Activated effector memory CD4-positive, alpha-beta T cell treated with anti-CD3 and anti-CD28 coated beads, Interleukin-2, amount 50 U/mL, for 16 hours (primary cell): Measurements from ENCODE around the gene CHCHD3.
"Not testable (repeated sequence)": the region's sequence is repeated elsewhere in the genome, so short reads cannot be mapped to it uniquely, and the experiment has no call there.

ENCODE experiments used
- DNase-seq: peaks from one replicate; pipeline ENCODE4 v3.0.0-alpha.2; 2020

CHCHD3 gene

DNA sequence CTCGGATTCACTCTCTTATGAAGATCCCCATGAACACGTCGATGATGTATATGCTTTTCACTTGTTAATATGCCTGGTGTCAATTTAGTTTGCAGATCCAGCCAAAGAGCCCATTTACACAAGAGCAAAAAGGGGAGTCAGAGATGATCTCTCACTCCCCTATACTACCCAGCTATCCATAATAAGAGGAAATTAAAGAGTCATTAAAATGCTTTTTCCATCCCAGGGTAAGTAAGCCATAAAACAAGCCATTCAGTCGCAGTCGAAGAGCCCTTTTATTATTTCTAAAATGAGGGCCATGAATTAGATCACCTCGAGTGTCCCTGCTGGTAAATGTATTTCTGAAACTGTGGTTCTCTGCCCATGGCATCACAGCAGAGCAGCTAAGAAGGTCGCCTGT lies 41.2 kb downstream of the CHCHD3 start:
- DNase-seq, result no peak

DNA sequence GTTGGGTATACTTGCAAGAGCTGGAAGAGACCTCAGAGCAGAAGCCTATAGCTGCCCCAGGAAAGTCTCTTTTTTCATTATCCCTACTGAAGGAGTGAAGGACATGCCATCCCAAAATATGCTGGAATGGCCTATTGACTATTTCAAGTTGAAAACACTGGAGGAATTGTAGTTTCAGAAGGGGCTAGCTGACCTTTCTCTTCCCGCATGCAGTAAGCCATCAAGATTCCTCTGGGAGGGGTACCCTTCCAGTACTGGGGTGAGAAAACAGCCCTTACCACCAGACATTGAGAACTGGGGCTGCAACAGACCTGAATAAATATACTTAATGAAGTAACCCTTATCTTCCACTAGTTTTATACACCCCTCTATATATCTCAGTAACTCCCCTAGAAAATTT lies 41.7 kb downstream of the CHCHD3 start:
- no peak for DNase-seq

DNA sequence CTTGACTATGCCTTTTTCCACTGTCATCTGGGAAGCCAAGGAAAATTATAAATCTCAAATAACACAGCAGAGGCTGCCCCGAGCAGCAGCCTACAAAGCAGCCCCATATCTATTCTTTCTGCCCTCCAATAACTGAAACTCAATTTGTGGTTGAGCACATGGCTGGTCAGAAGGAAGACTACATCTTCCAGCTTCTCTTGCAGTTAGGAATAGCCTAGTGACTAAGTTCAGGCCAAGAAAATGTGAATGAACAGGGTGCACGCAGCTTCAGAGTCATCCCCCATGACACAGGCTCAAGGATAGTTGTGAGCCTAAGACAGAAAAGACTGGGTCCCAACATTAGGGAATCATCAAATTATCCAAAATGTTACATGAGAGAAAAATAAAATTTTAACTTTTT lies 42.3 kb downstream of the CHCHD3 start:
- no peak for DNase-seq

DNA sequence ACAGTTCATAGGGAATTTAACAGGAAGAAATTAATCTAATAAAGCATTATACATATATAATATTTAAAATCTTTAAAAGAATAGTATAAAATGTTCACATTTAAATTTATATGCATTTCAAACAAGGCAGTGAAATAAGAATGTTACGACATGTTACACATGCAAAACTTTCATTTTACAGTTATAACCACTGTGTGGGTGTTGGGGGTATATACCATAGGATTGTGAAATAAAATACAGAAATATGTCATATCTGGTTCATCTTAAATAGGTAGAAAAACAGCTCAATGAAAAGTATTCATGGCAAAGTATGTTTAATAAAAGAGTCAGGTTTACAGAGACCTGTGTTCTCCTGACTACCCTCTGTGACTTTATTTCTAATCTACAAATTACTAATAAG lies 45.6 kb downstream of the CHCHD3 start:
- DNase-seq, result no peak

DNA sequence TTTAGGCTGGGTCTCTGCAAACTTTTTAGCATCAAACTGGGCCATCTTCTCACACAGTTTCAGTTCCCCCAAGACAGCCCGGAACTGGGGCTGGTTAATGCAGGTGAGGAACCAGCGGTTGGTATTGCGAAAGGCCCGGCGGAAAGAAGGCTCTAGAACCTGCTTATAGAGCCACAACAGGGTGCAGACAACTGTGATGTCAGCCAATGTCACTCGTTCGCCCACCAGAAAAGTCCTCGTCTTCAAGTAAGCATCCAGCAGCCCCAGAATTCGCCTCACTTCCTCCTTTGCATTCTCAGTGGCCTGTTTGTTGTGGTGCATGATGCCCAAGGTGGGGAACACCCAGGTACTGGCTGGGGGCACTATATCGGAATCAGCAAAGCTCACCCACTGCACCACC lies 46.6 kb downstream of the CHCHD3 start:
- DNase-seq, result not testable (repeated sequence)

DNA sequence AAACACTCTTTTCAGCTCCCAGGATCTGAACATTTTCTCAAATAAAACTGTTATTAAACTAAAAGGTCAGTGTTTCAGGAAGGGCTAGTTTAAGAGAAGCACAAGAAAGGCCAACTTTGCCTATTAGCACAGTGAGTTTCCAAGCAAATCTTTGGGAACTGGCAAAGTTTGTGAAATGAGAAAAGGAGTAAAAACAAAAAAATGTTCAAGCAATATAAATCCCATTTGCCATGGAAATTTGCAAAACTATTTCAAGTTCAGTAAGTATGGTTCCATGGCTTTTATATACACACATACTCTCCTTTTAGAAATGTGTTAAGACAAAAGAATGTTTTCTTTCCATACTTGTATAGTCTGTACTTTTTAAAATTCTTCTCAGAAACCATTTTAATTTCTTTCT lies 51.5 kb downstream of the CHCHD3 start:
- DNase-seq, result no peak

DNA sequence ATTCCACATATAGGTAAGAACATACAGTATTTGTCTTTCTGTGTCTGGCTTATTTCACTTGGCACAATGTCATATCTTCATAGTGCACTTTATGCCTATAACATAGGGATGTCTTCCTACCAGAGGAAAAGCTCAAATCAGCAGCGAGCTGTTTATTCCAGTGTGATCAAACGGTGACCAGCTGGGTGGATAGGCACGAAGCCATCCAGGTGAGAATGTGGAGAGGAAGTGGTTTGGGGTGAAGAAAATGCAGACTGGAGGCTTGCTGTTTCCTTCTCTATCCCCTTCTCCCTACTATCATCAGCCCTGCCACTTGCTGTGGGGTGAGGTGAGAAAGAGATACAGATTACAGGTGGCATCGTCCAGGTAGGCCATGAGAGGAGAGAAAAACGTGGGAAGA lies 52.4 kb downstream of the CHCHD3 start:
- no peak for DNase-seq

DNA sequence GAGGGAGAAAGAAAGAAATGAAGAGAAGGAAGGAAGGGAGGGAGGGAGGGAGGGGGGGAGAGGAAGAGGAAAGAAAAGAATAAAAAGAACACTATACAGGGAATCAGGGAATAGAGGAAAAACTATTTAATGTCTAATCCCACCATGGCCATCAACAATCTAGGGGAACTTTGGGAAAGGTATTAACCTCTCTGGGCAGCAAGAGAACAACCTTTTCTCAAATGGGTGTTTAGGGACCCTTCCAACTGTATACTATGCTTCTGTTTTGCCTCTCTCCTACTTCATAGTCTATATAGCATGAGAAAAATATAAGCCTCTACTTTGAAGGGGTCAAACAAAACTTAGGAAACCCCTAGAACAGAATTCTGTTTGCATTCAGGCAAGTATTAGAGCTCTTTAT lies 54.5 kb downstream of the CHCHD3 start:
- DNase-seq, result no peak

DNA sequence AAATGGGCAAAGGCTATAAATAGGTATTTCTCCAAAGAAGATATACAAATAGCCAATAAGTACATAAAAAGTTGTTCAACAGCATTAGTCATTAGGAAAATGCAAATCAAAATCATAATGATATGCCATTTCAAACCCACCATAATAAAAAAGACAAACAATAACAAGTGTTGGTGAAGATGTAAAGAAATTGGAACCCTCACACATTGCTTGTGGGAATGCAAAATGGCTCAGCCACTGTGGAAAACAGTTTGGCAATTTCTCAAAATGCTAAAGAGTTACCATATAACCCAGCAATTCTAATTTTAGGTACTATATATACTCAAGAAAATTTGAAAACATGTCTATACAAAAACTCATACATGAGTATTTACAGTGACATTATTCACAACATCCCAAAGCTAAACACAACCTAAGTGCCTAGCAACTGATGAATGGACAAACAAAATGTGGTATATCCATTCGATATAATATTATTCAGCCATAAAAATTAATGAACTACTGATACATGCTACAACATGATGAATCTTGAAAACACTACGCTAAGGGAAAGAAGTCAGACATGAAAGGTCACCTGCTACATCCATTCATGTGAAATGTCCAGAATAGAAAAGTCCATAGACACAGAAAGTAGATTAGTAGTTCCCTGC lies 55.6 kb downstream of the CHCHD3 start:
- DNase-seq, result no peak

DNA sequence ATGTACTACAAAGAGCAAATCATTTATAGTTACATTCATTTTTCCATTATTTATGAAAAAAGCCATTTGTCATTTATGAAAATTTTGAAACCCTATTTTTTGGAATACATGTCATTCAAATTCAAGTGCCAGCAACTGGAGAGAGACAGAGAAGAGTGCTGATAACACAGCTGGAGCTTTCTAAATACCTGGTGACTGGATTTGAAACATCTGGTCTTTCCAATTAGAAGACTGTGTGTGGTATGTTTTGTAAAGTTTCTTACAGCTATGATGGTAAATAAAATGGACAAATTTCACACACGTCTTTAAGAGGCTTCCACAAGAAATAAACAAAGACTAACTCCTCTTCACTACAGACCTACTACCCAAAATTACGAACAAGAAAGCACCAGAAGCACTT lies 56.8 kb downstream of the CHCHD3 start:
- no peak for DNase-seq

DNA sequence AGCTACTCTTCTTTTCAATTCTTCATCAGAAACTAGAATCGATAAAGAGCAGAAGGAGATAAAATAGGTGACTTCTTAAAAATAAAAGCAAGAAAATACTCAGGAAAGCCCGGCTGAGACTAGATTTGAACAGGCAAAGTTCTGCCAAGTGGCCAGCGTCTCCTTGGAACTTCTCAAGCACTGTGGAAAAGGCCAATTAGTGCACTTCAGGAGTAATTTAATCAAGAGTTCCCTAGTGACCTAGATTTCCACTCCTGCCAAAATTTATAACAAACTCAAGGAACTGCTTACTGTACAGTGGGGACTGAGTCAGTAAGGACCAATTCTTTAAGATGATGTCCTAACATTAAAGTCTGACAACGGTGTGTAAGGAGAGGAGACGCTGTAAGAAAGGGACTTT lies 57.3 kb downstream of the CHCHD3 start:
- DNase-seq, result no peak

DNA sequence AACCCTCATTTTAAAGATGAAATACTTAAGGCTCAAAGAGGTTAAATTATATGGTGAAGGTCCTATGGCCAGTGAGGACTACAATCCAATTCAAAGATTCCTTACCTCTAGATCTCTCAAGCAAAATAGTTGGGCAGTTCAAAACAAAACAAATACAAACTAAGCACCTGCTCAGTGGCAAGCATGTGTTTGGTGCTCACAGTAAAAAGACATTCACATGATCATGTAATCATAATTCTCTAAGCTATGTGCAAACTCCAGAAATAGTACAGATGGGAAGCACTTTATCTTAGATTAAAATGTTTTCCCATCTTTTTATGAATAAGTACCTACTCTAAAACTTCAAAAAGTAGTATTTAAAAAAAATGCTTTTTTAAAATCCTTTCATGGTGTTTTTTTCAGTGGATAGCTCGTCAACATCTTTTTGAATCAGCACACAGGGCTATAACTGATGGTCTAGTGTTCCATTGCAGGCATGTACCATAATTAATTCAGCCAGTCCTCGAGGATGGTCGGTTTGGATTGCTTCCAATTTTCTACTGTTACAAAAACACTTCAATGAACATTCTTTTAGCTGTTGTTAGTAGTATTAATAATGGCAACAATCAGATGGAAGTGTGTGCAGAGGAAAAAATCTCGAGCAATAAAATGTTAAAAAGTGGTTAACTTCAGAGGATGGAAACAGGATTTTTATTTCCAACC lies 58.4 kb downstream of the CHCHD3 start:
- DNase-seq, result no peak

DNA sequence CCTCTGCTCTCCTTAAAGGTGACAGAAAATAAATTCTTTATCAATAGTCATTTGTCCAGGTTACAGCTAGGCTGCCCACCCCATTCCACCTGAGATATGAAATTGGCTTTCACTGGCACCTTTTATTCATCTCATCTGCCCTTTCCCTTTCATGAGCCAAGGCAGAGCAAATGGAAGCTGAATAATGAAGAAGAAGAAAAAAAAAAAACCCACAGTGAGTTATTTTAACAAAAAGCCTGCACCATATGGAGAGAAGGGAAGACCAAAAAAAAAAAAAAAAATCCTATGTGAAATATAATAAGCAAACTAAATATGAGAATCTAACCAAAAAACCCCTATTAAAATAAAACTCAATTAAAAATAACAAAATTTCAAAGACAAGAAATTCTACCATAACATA lies 59.2 kb downstream of the CHCHD3 start:
- DNase-seq, result no peak

DNA sequence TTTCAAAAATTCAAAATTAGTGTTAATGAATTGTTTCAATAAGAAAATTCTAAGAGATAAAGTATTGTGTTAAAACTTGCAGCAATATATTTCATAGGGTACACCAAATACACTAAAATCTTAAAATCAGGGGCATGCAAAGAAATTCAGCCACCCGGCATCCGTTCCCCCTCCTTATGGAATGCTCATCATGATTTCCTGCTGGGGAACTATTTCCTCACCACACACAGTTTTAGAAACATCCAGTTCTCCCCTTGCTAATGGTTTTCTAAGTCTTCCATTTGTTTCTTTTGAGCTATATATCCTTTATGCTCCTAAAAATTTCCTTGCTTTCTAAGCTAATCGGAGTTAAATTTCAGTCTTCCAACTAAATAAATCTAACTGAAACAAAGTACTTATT lies 60.7 kb downstream of the CHCHD3 start:
- DNase-seq, result no peak

DNA sequence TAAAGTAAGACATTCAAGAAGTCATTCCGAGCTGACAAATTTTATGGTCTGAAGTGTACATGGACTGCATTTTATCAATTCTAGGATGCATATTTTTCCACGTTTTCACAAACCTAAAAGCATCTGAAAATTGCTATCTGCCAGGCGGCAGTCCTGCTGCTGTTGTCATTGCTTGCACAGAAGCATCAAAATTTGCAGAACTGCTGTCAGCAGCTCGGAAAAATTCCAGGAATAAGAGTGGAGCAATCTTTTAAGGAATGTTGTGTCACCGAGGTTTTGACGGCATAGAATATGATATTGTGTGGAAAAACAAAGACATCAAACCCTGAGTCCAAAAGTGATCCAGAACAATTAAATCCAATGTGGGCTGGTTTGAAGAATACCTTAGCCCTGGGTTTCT lies 61.4 kb downstream of the CHCHD3 start:
- DNase-seq, result no peak

DNA sequence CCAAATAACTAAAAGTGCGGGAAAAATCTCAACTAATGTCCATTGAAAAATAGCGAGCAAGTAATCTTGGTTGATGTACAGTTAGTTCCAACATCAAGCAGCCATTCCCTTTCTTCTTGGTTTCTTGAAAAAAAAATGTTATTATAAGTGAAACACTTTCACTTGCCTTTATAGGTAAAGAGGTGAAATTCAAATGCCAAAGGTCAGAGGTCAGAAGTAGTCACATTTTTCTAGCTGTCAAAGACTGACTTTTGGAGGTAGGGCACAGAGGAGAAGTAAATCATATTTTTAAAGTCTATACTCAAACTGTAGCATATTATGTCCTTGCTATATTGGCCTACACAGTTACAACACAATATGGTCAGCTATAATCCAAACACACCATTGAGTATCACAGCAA lies 62.3 kb downstream of the CHCHD3 start:
- DNase-seq, result no peak

DNA sequence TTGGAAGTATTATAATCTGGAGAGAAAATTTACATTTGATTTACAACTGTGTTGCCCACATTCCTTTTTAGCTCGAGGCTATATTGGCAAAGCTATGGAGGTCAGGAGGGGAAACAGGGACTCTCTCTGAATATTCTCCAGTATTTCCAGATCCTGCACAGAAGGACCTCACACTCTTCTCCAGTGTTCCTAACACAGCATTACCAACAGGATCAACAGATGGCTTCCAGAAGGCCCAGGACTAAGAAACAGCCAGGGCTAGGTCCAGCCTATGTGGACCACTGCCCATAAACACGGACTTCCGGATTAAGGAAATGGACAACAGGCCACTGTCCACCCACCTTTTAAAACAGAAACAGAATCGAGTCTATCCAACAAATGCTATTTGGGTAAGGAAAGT lies 65.3 kb downstream of the CHCHD3 start:
- DNase-seq, result no peak

DNA sequence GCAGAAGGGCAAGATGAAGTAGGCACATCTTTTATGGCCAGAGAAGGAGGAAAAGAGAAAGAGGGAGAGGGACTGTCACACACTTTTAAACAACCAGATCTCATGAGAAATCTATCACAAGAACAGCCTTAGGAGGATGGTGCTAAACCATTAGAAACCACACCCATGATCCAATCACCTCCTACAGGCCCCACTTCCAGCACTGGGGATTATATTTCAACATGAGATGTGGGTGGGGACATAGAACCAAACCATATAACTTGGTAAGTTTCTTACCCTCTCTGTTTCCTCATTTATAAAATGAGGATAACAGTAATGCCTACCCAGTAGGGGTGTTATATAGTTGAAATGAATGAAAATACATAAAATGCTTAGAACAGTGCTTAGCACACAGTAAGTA lies 66.0 kb downstream of the CHCHD3 start:
- no peak for DNase-seq

DNA sequence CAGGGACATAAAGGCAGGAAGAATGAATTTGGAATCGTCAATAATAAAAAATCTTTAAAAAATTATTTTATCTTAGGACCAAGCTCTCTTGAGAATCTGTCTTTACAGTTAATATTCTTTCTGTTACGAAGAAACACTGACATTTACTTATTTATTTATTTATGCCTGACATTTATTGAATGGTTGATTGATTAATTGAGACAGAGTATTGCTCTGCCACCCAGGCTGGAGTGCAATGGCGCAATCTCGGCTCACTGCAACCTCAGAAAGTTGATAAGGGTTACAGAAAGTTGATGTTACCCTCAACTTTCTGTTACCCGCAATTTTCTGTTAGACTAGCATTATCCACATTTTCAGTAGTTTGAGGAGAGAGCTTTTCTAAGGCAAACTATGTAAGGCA lies 70.1 kb downstream of the CHCHD3 start:
- DNase-seq, result no peak

DNA sequence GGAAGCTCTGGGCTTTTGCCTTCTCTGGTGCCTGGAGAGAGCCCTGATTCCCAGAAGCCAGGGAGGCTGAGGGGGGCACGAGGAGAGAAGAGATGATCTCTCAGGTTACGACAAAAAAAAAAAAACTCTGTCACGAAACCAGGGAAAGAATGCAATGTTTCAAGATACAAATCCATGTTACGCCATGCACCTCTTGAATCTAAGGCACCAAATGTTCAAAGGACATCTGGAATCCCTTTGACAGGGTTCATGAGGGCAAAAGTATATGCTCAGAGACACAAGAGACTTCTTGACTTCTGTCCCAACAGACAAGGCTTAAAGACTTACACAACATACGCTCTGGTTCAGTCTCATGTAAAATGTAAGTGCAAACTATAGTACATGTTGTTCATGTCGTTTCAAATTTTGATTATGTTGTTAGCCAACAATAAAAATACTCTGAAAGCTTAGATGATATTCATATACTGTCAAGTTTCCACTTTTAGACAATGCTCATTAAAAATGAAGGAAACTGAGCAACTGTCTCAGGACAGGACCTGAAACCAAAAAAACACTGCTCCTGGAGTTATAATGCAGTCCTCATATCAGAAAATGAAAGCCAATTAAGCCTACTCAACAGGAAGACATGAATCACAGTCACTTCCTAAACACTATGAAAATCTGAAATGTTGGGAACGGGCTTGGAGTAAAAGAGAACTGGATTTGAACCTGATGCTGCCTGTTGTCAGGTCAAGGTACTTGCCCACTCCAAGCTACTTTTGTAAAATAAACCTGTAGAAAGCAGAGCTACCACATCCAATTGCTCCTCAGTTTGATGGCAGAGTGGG lies 72.3 kb downstream of the CHCHD3 start:
- no peak for DNase-seq

DNA sequence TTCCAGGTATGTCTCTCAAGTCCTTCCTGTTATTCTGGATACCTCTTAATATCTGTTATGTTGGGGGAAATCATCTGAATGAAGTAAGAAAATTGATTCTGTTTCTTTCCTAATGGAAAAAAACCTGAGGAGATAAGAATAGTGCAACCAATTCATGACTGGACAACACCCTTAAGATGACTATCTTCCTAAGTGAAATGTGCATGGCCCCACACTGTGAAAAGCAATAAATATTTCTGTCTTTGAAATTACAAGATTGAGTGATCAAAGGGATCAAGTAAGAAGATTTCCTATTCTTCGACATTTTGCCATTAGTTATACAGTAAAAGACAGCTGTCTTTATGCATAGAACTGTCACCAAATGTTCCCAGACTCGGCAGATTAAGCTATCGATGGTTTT lies 73.9 kb downstream of the CHCHD3 start:
- DNase-seq, result no peak

DNA sequence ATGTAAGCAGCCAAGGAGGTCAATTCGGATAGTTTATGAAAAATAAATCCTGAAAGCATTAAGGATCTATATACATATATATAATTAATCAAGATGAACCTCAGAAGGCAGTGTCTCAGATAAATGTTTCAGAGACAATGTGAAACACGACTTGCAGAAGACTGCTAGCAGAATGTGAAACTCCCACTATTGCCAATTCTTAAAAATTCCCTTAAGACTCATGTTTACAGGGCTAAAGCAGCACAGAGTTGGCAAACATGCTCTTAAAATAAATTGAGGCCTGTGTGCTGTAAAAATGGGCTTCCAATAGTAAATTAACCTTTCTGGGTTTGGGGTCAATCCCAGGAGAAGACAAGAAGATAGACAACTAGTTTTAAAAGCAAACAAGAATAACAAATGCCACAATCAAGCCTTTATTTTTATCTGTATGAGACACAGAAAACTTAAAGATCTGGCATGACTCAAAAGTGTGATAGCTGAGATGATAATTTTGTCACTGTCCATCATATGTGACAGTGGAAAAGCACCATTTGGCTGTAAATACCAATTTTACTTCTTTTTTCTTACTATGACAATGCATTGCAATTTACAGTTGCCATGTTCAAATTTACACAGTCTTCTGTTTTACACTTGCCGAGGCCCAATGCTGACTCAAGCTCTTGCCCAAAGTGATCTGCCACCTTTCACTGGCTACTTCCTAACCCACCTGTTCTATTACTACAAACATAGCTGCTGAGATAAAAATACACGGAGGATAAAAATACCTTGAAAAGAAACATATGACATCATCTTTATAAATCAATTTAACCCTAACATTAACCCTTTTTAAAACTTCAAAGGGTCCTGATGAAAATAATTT lies 78.6 kb downstream of the CHCHD3 start:
- no peak for DNase-seq

DNA sequence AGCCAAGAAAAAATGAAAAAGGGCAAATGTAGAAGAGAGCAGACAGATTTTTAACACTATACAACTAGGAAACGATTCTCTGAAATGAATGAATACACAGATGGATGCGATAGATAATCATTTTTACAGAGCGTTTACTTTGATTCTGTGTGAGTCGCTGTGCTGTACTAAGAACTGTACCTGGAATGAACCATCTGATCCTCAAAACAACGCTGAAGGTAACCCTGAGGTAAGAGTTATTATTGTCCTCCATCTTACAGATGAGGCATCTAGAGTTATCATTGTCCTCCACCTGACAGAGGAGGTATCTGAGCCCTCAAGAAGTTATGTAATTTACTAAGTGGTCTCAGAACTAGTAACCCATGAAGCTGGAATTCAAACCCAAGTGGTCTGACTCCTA lies 80.2 kb downstream of the CHCHD3 start:
- no peak for DNase-seq
